ENCODE data around the gene CFAP251. TPM values are rescaled to one million over a fixed set of nuclear protein-coding genes. Genes with fewer than 3 reads are reported as not detected.

CFAP251 gene
- total RNA-seq, 1 donor from 2014 or later: 0.92 TPM

DNA sequence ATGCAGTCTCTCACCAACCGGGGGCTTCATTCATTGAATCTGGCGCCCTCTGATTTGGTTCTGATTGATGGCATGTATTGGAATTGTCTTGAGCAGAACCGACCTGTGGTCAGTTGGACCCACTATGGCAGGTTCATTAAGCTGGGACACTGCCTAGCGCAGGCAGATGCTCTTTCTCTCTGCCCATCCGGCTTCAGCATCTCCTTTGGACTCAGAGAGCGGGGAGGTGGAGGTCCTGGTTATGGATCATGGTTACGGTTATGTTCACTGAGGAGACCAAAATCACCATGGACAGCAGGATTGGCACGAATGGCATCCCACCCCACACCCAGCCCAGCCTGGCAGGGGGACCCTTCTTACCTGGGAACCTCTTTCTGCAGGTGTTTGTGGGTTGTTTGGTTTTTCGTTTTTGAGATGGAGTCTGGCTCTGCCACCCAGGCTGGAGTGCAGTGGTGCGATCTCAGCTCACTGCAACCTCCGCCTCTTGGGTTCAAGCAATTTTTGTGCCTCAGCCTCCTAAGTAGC is 86.9 kb downstream of the CFAP251 start:
- Mint-ChIP-seq H3K4me1 (peaks cover 25% of the 10 kb centered on the region), H3K36me3 (no peaks in the 10 kb centered on the region), H3K27ac (no peak overlapping the region), H3K4me3 (no peak overlapping the region), H3K9me3 (peaks cover 4% of the 10 kb centered on the region), H3K27me3 (ENCODE audit: insufficient read depth, low read depth) (peaks cover 3% of the 10 kb centered on the region)
- H3K27ac ChIP-seq: no peak overlapping the region
- TF ChIP-seq EZH2 (IDR thresholded peaks at IDR 0.05) (no peak), EZH2phosphoT487 (IDR thresholded peaks at IDR 0.05) (no peak)
- TF ChIP-seq, protein P1, sequence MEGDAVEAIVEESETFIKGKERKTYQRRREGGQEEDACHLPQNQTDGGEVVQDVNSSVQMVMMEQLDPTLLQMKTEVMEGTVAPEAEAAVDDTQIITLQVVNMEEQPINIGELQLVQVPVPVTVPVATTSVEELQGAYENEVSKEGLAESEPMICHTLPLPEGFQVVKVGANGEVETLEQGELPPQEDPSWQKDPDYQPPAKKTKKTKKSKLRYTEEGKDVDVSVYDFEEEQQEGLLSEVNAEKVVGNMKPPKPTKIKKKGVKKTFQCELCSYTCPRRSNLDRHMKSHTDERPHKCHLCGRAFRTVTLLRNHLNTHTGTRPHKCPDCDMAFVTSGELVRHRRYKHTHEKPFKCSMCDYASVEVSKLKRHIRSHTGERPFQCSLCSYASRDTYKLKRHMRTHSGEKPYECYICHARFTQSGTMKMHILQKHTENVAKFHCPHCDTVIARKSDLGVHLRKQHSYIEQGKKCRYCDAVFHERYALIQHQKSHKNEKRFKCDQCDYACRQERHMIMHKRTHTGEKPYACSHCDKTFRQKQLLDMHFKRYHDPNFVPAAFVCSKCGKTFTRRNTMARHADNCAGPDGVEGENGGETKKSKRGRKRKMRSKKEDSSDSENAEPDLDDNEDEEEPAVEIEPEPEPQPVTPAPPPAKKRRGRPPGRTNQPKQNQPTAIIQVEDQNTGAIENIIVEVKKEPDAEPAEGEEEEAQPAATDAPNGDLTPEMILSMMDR (IDR thresholded peaks at IDR 0.05): no peak
- H3K79me2 ChIP-seq (ENCODE audit: low read depth): no peaks in the 10 kb centered on the region
- no peak overlapping the region for H3K4me3 ChIP-seq
- H4K20me1 ChIP-seq (ENCODE audit: low read depth): no peaks in the 10 kb centered on the region
- DNase-seq (ENCODE audit: low spot score): no peak
- peaks cover 6% of the 10 kb centered on the region for H3K4me1 ChIP-seq
- H3K9me3 ChIP-seq (ENCODE audit: low read depth): no peaks in the 10 kb centered on the region
- no peaks in the 10 kb centered on the region for H3K36me3 ChIP-seq
- H3F3A ChIP-seq (ENCODE audit: low read depth): peaks cover 25% of the 10 kb centered on the region
- no peak overlapping the region for H3K4me2 ChIP-seq
- H2AFZ ChIP-seq (replicated peaks): no peak overlapping the region
- H3K9ac ChIP-seq: no peak overlapping the region
- H3K27me3 ChIP-seq: no peaks in the 10 kb centered on the region

DNA sequence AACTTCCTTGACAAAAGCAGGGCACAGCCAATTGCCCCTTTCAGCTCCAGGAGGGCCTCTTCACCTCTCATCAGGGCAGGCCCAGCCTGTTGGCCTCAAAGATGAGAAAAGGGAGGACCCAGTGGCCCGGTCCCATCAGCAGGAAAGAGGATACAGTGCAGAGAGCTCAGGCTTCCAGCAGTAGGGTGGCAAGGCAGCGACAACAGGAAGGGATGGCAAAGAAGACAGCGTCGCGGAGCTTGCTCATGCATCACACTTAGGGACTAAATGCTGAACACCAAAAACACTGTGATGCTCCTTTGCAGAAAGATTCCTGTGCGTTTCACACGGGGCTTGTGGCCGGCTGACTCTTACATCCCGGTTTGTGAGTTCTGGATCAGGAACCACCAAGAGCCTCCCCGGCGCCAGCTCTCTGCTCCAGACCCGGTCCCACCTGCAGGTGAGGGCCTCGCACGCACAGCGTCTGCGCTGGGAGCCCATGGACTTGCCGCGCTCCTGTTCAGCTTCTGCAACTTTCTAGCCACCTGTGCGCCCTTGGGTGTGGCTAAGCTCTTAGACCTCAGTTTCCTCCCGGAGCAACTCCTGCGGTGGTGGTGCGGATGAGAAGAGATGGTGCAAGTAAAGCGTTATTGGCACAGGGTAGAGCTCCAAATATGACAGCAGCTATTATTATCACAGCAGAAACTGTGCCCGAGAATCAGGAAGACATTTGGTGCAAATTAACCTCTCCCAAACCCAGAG is 88.0 kb downstream of the CFAP251 start:
- H3K4me1 ChIP-seq: peaks cover 2% of the 10 kb centered on the region
- H3K4me1 Mint-ChIP-seq: peaks cover 20% of the 10 kb centered on the region
- no peak for DNase-seq (ENCODE audit: low spot score)
- H3K9me3 ChIP-seq (ENCODE audit: low read depth): no peaks in the 10 kb centered on the region
- H3K27ac Mint-ChIP-seq: no peak overlapping the region
- peaks cover 4% of the 10 kb centered on the region for H3K9me3 Mint-ChIP-seq
- no peaks in the 10 kb centered on the region for H3K79me2 ChIP-seq (ENCODE audit: low read depth)
- H3K36me3 Mint-ChIP-seq: peaks cover 1% of the 10 kb centered on the region
- H3K27me3 Mint-ChIP-seq (ENCODE audit: insufficient read depth, low read depth): peaks cover 6% of the 10 kb centered on the region
- TF ChIP-seq, protein P1 (IDR thresholded peaks at IDR 0.05): no peak
- TF ChIP-seq EZH2phosphoT487 (IDR thresholded peaks at IDR 0.05) (no peak), EZH2 (IDR thresholded peaks at IDR 0.05) (no peak)
- H3K4me3 Mint-ChIP-seq: no peak overlapping the region
- no peak overlapping the region for H3K4me2 ChIP-seq
- H4K20me1 ChIP-seq (ENCODE audit: low read depth): no peaks in the 10 kb centered on the region
- H3K27ac ChIP-seq: no peak overlapping the region
- H2AFZ ChIP-seq (replicated peaks): no peak overlapping the region
- no peak overlapping the region for H3K9ac ChIP-seq
- H3K36me3 ChIP-seq: no peaks in the 10 kb centered on the region
- peaks cover 17% of the 10 kb centered on the region for H3F3A ChIP-seq (ENCODE audit: low read depth)
- no peak overlapping the region for H3K4me3 ChIP-seq
- H3K27me3 ChIP-seq: no peaks in the 10 kb centered on the region

DNA sequence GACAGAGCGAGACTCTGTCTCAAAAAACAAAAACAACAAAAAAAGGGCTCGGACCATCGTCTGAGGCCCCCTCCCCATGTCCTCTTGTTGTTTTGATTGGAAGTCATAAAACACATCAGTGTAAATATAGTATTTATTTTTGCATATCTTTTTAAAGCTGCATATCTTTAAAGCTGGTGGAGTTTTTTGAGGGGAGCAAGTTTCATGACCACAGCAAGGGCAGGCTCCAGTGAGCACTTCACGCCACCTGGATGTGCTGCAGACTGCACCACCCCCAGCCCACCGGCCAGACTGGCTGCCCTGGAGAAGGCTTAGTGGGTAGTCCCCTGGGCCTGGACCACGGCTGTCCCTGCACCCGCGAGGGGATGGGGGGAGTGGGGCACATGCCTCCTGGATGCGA is 91.3 kb downstream of the CFAP251 start:
- TF ChIP-seq EZH2phosphoT487 (IDR thresholded peaks at IDR 0.05): no peak
- TF ChIP-seq EZH2 (IDR thresholded peaks at IDR 0.05): no peak
- TF ChIP-seq, protein P1 (IDR thresholded peaks at IDR 0.05): no peak
- Histone ChIP-seq H4K20me1 (ENCODE audit: low read depth) (no peaks in the 10 kb centered on the region), H3K9me3 (ENCODE audit: low read depth) (no peaks in the 10 kb centered on the region)

More for the DNA sequence above, 91.3 kb downstream of the CFAP251 start:
- peaks cover 1% of the 10 kb centered on the region for H3K36me3 Mint-ChIP-seq
- Histone ChIP-seq H3K9ac (no peak overlapping the region), H3K79me2 (ENCODE audit: low read depth) (no peaks in the 10 kb centered on the region), H2AFZ (replicated peaks) (no peak overlapping the region), H3K27me3 (no peaks in the 10 kb centered on the region), H3F3A (ENCODE audit: low read depth) (no peaks in the 10 kb centered on the region), H3K36me3 (no peaks in the 10 kb centered on the region), H3K4me2 (no peak overlapping the region), H3K27ac (no peak overlapping the region), H3K4me1 (no peaks in the 10 kb centered on the region), H3K4me3 (no peak overlapping the region)
- peaks cover 3% of the 10 kb centered on the region for H3K4me1 Mint-ChIP-seq
- no peak overlapping the region for H3K27ac Mint-ChIP-seq
- DNase-seq (ENCODE audit: low spot score): no peak
- peaks cover 2% of the 10 kb centered on the region for H3K9me3 Mint-ChIP-seq
- H3K27me3 Mint-ChIP-seq (ENCODE audit: insufficient read depth, low read depth): peaks cover 3% of the 10 kb centered on the region
- no peak overlapping the region for H3K4me3 Mint-ChIP-seq
